Upper lobe of right lung (tissue), 1 donor: ENCODE measurements around the gene GLOD4. TPM values are rescaled to one million over a fixed set of nuclear protein-coding genes. Genes with fewer than 3 reads are reported as not detected.
"Not testable (repeated sequence)": the region's sequence is repeated elsewhere in the genome, so short reads cannot be mapped to it uniquely, and the experiment has no call there.

ENCODE experiments used
- ATAC-seq: fragments of 200-7000 bp; cut with Tn5 transposase; one replicate; pipeline ENCODE4 v1.9.1; 2020; ENCODE audit warnings: mild to moderate bottlenecking, moderate library complexity
- DNase-seq: peaks from one replicate; pipeline ENCODE4 v3.0.0-alpha.2; 2020
- H3K27ac ChIP-seq: fragments of 200-600 bp; one replicate; pipeline ENCODE4 v1.8.0; 2022
- H3K27me3 ChIP-seq: fragments of 200-600 bp; one replicate; pipeline ENCODE4 v1.8.0; 2022; ENCODE audit warnings: mild to moderate bottlenecking
- H3K36me3 ChIP-seq: fragments of 200-600 bp; one replicate; pipeline ENCODE4 v1.8.0; 2022
- H3K4me1 ChIP-seq: fragments of 200-600 bp; one replicate; pipeline ENCODE4 v1.8.0; 2022
- H3K4me3 ChIP-seq: fragments of 200-600 bp; one replicate; pipeline ENCODE4 v1.8.0; 2022; ENCODE audit warnings: mild to moderate bottlenecking
- H3K9me3 ChIP-seq: fragments of 200-600 bp; one replicate; pipeline ENCODE4 v1.8.0; 2022
- intact Hi-C: fragments of 100-400 bp; cut with DNase I; formaldehyde crosslinking; loops from one replicate; pipeline ENCODE4 v1.11.0; 2022
- total RNA-seq: library from RNA; stranded (reverse); fragmentation: NEBNext Ultra II Directional; extraction: Animal tissue kit (Norgen Biotek cat#: 25700); gene quantifications from one replicate; pipeline ENCODE4 v1.2.1, GENCODE V29; 2021
- TF ChIP-seq, protein P1 (sequence below): fragments of 200-600 bp; IDR thresholded peaks from one replicate; pipeline ENCODE4 v1.8.0; 2022; ENCODE audit warnings: antibody characterized with exemption
- donor health status: DM: no; HTN: yes; CAD: no; lungs with severe emphysema.

GLOD4 gene
- total RNA-seq, 1 donor from 2014 or later, result 55.5 TPM

DNA sequence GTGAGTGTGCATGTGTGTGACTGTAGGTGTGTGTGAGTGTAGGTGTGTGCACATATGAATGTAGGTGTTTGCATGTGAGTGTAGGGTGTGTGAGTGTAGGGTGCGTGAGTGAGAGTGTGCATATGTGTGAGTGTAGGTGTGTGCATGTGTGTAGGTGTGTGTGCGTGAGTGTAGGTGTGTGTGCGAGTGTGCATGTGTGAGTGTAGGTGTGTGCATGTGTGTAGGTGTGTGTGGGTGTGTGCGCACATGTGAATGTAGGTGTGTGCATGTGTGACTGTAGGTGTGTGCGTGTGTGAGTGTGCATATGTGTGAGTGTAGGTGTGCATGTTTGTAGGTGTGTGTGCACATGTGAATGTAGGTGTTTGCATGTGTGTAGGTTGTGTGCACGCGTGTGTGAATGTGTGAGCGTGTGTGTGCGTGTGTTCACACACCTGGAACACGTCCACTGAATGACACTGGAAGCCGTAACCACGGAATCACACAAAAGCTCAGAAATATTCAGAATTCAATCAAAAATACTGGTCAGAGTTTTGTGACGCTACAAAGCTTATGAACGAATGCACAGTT is 30.6 kb upstream of the GLOD4 start:
- TF ChIP-seq, protein P1, sequence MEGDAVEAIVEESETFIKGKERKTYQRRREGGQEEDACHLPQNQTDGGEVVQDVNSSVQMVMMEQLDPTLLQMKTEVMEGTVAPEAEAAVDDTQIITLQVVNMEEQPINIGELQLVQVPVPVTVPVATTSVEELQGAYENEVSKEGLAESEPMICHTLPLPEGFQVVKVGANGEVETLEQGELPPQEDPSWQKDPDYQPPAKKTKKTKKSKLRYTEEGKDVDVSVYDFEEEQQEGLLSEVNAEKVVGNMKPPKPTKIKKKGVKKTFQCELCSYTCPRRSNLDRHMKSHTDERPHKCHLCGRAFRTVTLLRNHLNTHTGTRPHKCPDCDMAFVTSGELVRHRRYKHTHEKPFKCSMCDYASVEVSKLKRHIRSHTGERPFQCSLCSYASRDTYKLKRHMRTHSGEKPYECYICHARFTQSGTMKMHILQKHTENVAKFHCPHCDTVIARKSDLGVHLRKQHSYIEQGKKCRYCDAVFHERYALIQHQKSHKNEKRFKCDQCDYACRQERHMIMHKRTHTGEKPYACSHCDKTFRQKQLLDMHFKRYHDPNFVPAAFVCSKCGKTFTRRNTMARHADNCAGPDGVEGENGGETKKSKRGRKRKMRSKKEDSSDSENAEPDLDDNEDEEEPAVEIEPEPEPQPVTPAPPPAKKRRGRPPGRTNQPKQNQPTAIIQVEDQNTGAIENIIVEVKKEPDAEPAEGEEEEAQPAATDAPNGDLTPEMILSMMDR, result no peak
- no peaks in the 10 kb centered on the region for H3K27me3 ChIP-seq
- H3K4me1 ChIP-seq, result no peaks in the 10 kb centered on the region
- H3K36me3 ChIP-seq, result peaks cover 3% of the 10 kb centered on the region
- no peaks in the 10 kb centered on the region for H3K9me3 ChIP-seq
- no peak overlapping the region for H3K4me3 ChIP-seq
- ATAC-seq (peak; percentile 15), DNase-seq (no peak)
- intact Hi-C loops, result no loop called here
- no peak overlapping the region for H3K27ac ChIP-seq

DNA sequence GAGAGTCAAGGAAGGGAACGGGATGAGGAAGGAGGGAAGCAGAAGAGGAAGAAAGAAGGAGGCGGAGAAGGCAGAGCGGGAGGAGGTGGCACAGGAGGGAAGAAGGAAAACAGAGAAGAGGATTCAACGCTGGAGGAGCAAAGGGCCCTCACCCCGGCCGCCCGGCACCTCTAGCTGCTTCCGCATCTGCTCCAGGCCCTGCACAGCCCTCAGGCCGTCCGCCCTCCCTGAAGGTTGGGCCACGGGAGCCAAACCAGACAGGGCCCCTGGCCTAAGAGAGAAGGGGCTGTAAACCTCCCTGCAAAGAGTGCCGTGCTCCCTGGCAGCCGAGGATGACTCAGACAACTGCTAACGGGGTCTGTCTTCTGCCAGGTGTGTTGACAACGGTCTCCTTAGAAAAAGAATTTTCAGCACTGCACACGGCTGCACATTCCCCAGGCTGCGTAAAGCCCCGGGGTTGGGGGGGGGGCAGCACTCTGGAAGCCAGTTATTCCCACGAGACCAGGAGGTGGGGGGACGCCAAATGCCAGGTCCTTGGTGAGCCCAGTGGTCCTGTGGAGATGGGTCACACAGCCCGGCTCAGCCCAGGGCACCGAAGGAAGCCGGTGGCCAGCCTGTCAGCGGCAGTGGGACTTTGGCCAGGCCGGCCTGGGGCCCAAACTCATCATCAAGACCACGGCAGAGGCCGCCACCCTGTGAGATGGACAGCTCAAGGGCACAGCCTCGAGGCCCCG is 29.1 kb upstream of the GLOD4 start:
- DNase-seq (no peak), ATAC-seq (no peak)
- TF ChIP-seq, protein P1, result no peak
- no peaks in the 10 kb centered on the region for H3K9me3 ChIP-seq
- intact Hi-C loops, result no loop called here
- no peaks in the 10 kb centered on the region for H3K27me3 ChIP-seq
- H3K4me1 ChIP-seq, result no peaks in the 10 kb centered on the region
- no peak overlapping the region for H3K27ac ChIP-seq
- H3K4me3 ChIP-seq, result no peak overlapping the region
- no peaks in the 10 kb centered on the region for H3K36me3 ChIP-seq

DNA sequence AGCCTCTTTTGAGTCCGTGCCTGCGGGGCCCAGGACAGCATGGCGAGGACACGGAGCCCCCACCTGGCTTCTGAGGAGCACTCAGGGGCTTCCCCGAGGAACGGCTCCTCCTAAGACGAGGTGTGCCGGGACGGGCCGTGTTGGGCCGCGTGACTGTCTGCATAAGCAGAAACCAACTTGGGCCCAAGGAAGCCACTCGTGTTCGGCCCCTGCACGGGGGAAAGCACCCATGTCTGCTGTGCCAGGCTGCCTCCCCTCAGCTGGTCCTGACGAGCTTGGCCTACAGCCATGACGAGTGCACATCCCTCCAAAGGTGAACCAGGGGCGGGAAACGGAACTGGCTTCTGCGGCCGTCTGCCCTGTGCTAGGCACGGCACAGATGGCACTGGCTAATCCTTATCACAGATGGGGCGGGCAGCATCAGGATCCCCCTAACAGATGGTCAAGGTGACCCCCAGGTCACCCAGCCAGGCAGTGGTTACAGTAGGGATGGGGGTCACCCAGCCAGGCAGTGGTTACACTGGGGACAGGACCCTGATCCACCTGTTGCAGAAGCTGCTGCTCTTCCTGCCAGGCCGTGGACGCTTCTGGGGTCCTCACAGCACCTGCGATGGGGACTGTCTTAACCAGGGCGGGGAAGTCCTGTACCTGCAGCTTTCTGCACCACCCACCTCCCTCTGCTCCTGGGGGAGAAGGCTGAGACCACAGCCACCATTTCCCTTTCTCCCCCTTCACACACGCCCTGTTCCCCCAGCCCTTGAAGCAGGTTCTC is 25.6 kb upstream of the GLOD4 start:
- Histone ChIP-seq H3K9me3 (no peaks in the 10 kb centered on the region), H3K27ac (no peak overlapping the region), H3K4me1 (no peaks in the 10 kb centered on the region), H3K4me3 (no peak overlapping the region), H3K36me3 (no peaks in the 10 kb centered on the region), H3K27me3 (no peaks in the 10 kb centered on the region)
- TF ChIP-seq, protein P1, result no peak
- intact Hi-C loops, result no loop called here
- DNase-seq (no peak), ATAC-seq (no peak)

GRCh38 chr17:806781-807522 is 24.9 kb upstream of the GLOD4 start:
- H3K27ac ChIP-seq, result no peak overlapping the region
- DNase-seq (no peak), ATAC-seq (no peak)
- H3K36me3 ChIP-seq, result no peaks in the 10 kb centered on the region
- H3K4me3 ChIP-seq, result no peak overlapping the region
- intact Hi-C loops, result no loop called here
- no peaks in the 10 kb centered on the region for H3K4me1 ChIP-seq
- TF ChIP-seq, protein P1, result no peak
- H3K27me3 ChIP-seq, result no peaks in the 10 kb centered on the region
- no peaks in the 10 kb centered on the region for H3K9me3 ChIP-seq

- Histone ChIP-seq H3K4me1 (no peaks in the 10 kb centered on the region), H3K27me3 (no peaks in the 10 kb centered on the region), H3K36me3 (no peaks in the 10 kb centered on the region), H3K9me3 (no peaks in the 10 kb centered on the region), H3K4me3 (no peak overlapping the region), H3K27ac (no peak overlapping the region)
- TF ChIP-seq, protein P1, result no peak
- DNase-seq (no peak), ATAC-seq (no peak)
- intact Hi-C loops, result no loop called here
Observed at GRCh38 chr17:806346-806745, 24.3 kb upstream of the GLOD4 start.

GRCh38 chr17:805886-806285 is 23.8 kb upstream of the GLOD4 start:
- H3K27me3 ChIP-seq, DNase-seq, H3K36me3 ChIP-seq, H3K27ac ChIP-seq, intact Hi-C loops, H3K4me1 ChIP-seq, ATAC-seq, H3K9me3 ChIP-seq, H3K4me3 ChIP-seq: not testable (repeated sequence)
